Neural cell (in vitro differentiated cells): ENCODE data around the gene RAMP2.

Source experiments
- EP300 ChIP-seq: fragments of 450-650 bp; conservative IDR thresholded peaks from 2 replicates; pipeline ENCODE4 v1.6.1; 2014; ENCODE audit warnings: antibody characterized with exemption, mild to moderate bottlenecking, moderate library complexity; ENCODE audit not compliant: poor library complexity, severe bottlenecking
- TF ChIP-seq, protein P1 (sequence below): fragments of 450-650 bp; IDR thresholded peaks from 2 replicates; pipeline ENCODE4 v1.5.1; 2014; ENCODE audit warnings: antibody characterized with exemption, mild to moderate bottlenecking, moderate library complexity; ENCODE audit not compliant: poor library complexity, severe bottlenecking

DNA sequence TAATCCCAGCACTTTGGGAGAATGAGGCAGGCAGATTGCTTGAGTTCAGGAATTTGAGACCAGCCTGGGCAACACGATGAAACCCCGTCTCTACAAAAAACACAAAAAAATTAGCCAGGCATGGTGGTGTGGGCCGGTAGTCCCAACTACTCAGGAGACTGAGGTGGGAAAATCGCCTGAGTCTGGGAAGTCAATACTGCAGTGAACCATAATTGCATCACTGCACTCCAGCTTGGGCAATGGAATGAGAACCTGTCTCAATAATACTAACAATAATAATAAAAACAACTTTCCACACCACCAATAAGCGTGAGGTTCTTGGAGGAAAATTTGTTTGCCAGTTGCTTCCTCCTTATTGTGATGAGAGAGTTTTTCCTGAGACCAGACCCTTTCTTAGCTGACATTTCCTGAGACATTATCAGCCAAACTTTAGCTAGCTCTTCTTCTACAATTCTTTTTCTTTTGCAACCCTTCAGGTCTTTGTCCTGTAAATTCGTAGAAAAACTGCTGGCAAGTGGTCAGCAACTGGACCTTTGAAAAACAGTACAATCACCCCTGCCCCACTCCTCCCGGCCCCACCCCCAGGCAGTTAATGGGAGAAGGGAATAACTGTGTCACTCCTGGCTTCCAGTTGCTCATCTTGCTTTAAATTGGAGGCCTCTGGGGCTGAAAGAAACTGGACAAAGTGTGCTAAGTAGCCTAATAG, 12.7 kb upstream of the RAMP2 start:
- TF ChIP-seq, protein P1, sequence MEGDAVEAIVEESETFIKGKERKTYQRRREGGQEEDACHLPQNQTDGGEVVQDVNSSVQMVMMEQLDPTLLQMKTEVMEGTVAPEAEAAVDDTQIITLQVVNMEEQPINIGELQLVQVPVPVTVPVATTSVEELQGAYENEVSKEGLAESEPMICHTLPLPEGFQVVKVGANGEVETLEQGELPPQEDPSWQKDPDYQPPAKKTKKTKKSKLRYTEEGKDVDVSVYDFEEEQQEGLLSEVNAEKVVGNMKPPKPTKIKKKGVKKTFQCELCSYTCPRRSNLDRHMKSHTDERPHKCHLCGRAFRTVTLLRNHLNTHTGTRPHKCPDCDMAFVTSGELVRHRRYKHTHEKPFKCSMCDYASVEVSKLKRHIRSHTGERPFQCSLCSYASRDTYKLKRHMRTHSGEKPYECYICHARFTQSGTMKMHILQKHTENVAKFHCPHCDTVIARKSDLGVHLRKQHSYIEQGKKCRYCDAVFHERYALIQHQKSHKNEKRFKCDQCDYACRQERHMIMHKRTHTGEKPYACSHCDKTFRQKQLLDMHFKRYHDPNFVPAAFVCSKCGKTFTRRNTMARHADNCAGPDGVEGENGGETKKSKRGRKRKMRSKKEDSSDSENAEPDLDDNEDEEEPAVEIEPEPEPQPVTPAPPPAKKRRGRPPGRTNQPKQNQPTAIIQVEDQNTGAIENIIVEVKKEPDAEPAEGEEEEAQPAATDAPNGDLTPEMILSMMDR = no peak
- no peak for TF ChIP-seq EP300
